ENCODE measurements around the gene CXXC5. TPM values are rescaled to one million over a fixed set of nuclear protein-coding genes. Genes with fewer than 3 reads are reported as not detected.
A peak's percentile ranks its signal among the peaks of the same experiment; 100 is the strongest.

The CXXC5 gene
- total and polyA plus RNA-seq, 3 experiments from 2014 or later = 2.1 to 67.0 (median 3.1) TPM

DNA sequence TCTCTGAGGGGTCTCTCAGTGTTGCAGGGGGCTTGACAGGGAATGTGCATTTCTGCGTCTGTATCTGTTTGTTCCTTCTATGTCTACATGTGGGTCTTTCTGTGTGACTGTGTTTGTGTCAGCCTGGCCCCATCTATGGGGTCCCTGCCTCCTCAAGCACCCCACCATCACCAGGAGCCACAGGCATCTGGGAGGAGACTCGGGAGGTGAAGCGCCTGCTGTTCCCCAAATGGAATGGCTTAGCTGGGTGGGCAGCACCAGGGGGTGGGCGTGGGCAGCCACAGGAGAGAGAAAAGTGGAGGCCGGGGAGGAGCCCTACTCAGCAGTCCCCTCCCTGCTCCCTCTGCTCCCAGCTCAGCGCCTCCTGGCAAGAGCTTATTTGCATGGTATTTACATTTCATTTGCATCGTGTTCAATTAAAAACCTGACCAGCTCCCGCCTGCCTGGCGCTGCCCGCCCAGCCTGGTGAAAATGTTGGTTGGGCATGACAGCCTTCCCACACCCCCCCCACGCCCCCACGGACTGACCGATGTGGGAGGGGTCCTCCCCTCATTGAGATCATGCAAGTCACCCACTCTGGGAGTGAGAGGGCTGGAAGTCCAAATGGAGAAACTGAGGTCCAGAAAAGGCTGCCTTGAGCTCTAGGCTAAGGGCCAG is 50.5 kb downstream of the CXXC5 start:
- Histone ChIP-seq H3K9me3 (ENCODE audit: low read length) (no peaks in the 10 kb centered on the region), H3K4me3 (ENCODE audit: low read length) (no peak overlapping the region), H3K4me1 (ENCODE audit: insufficient read depth, low read length) (peaks cover 18% of the 10 kb centered on the region), H3K27ac (ENCODE audit: low read depth, low read length) (peak overlapping the region; percentile 54), H3K36me3 (ENCODE audit: insufficient read depth, low read length) (no peaks in the 10 kb centered on the region), H3K27me3 (ENCODE audit: insufficient read depth, low read length, poor library complexity, severe bottlenecking) (peaks cover 7% of the 10 kb centered on the region)
- Mint-ChIP-seq H3K9me3 (no peaks in the 10 kb centered on the region), H3K27ac (peak overlapping the region in 6 of 8 donors; percentile 33 to 74 (median 45)), H3K27me3 (peaks cover 16 to 19% of the 10 kb centered on the region in 2 donors), H3K36me3 (no peaks in the 10 kb centered on the region), H3K4me1 (peaks cover 26 to 49% (median 29%) of the 10 kb centered on the region in 3 donors), H3K4me3 (peak overlapping the region in 5 of 7 donors; percentile 20 to 55 (median 48))
- ChIA-PET POLR2A (interaction anchor here (3.6 kb wide), 1 partner anchor 11 kb away, joined by 15 read pairs; no protein-coding TSS in a partner anchor), CTCF (interaction anchor here (1.6 kb wide), 1 partner anchor 64 kb away, joined by 6 read pairs; no protein-coding TSS in a partner anchor)
- peak in 1 of 5 donors; percentile 24 for DNase-seq

DNA sequence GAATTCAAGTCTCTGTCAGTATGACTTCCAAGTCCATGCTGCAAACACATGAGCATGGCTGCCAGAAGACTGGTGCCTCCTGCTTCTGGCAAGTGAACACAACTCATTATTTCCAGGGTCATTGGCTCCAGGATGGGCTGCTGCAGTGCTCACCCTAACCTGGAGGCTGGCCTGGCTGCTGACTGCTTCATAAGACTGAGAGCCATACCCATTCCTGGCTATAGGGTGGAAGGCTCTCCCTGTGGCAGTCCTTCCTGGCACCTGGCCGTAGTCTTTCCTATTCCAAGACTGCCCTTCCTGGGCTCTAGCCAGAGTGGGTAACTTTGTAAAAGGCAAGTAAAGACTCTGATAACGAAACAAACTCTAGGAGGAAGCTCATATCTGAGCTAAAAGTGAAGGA is 51.2 kb downstream of the CXXC5 start:
- H3K36me3 Mint-ChIP-seq = no peaks in the 10 kb centered on the region
- H3K9me3 Mint-ChIP-seq = no peaks in the 10 kb centered on the region
- CTCF ChIA-PET = interaction anchor here (1.4 to 1.7 kb wide), 3 partner anchors 9 to 65 kb away, joined by 3 to 6 read pairs (median 4); no protein-coding TSS in a partner anchor
- H3K4me3 Mint-ChIP-seq = peak overlapping the region in 1 of 7 donors; percentile 14
- peak in 1 of 5 donors; percentile 41 for DNase-seq
- peaks cover 26 to 49% (median 29%) of the 10 kb centered on the region in 3 donors for H3K4me1 Mint-ChIP-seq
- Histone ChIP-seq H3K27me3 (ENCODE audit: insufficient read depth, low read length, poor library complexity, severe bottlenecking) (peaks cover 7% of the 10 kb centered on the region), H3K36me3 (ENCODE audit: insufficient read depth, low read length) (no peaks in the 10 kb centered on the region), H3K27ac (ENCODE audit: low read depth, low read length) (no peak overlapping the region), H3K9me3 (ENCODE audit: low read length) (no peaks in the 10 kb centered on the region), H3K4me1 (ENCODE audit: insufficient read depth, low read length) (peaks cover 18% of the 10 kb centered on the region), H3K4me3 (ENCODE audit: low read length) (no peak overlapping the region)
- POLR2A ChIA-PET = interaction anchor here (3.6 kb wide), 1 partner anchor 10 kb away, joined by 15 read pairs; no protein-coding TSS in a partner anchor
- peaks cover 16 to 19% of the 10 kb centered on the region in 2 donors for H3K27me3 Mint-ChIP-seq
- no peak overlapping the region for H3K27ac Mint-ChIP-seq

DNA sequence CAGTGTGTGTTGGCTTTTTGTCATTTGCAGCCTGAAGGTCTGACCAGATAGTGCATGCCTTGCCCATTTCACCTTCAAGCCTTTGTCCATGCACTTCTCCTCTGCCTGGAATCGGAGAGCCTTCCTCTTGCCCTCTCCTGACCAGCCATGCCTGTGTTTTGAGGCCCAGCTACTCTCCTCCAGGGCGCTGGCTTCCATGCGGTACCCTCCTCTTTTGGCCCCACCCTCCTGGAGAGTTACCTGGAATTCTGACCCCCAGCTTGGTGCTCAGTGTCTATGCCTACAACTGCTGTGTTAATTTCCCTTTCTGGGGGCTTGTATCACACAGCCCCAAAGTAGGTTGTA is 52.5 kb downstream of the CXXC5 start:
- POLR2A ChIA-PET = interaction anchor here (0.6 to 3.6 kb wide), 2 partner anchors 9 to 55 kb away, joined by 3 to 15 read pairs; no protein-coding TSS in a partner anchor
- Mint-ChIP-seq H3K36me3 (no peaks in the 10 kb centered on the region), H3K4me1 (peaks cover 29 to 57% (median 30%) of the 10 kb centered on the region in 3 donors)

DNA sequence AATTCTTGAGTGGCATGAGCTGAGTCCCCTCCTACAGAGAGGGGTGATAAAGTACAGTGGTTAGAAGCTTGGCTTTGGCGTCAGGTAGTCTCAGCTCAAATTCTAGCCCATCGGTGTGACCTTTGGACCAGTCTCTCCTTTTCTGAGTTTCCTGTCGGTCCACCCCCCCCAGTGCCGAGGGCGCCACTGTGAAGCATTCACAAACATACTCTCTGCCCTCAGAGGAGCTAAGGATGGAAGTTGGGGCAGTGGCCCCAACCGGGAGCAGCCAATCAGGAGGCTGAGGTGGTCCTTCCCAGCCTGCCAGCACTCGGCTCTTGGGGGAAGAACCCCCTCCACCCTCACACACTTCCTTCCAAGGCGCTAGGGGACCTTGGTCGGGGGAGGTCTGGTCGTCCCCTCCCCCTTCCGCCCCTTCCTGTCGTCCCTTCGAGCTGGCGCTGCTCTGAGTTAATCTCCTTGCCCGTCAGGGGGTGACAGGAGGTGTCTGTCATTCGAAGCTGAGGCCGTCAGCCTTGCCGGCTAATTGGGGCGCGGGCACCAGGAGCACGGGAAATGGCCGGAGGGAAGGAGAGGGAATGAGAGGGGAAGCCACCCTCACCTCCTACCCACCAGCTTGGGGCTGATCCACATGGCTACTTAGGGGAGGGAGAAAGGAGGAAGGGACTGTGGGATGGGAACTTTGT is 53.0 kb downstream of the CXXC5 start:
- no peak for DNase-seq
- peaks cover 16 to 19% of the 10 kb centered on the region in 2 donors for H3K27me3 Mint-ChIP-seq
- ChIA-PET CTCF (interaction anchor here (1.1 to 1.8 kb wide), 5 partner anchors 8 to 65 kb away, joined by 3 to 5 read pairs (median 4); no protein-coding TSS in a partner anchor), POLR2A (interaction anchor here (0.5 to 3.6 kb wide), 3 partner anchors 8 to 55 kb away, joined by 3 to 15 read pairs (median 4); no protein-coding TSS in a partner anchor)
- peaks cover 7% of the 10 kb centered on the region for H3K27me3 ChIP-seq (ENCODE audit: insufficient read depth, low read length, poor library complexity, severe bottlenecking)
- H3K4me3 ChIP-seq (ENCODE audit: low read length) = no peak overlapping the region
- no peaks in the 10 kb centered on the region for H3K9me3 ChIP-seq (ENCODE audit: low read length)
- H3K36me3 ChIP-seq (ENCODE audit: insufficient read depth, low read length) = no peaks in the 10 kb centered on the region
- H3K4me1 ChIP-seq (ENCODE audit: insufficient read depth, low read length) = peaks cover 18% of the 10 kb centered on the region
- H3K4me3 Mint-ChIP-seq = peak overlapping the region in 3 of 7 donors; percentile 14 to 59 (median 29)
- no peak overlapping the region for H3K27ac ChIP-seq (ENCODE audit: low read depth, low read length)
- H3K9me3 Mint-ChIP-seq = no peaks in the 10 kb centered on the region
- no peaks in the 10 kb centered on the region for H3K36me3 Mint-ChIP-seq
- H3K4me1 Mint-ChIP-seq = peaks cover 27 to 62% (median 29%) of the 10 kb centered on the region in 3 donors
- peak overlapping the region in 4 of 8 donors; percentile 21 to 94 (median 62) for H3K27ac Mint-ChIP-seq

More for the DNA sequence above, 52.5 kb downstream of the CXXC5 start:
- Mint-ChIP-seq H3K4me3 (no peak overlapping the region), H3K27ac (peak overlapping the region in 2 of 8 donors; percentile 80 to 84), H3K9me3 (no peaks in the 10 kb centered on the region), H3K27me3 (peaks cover 16 to 19% of the 10 kb centered on the region in 2 donors)
- no peak for DNase-seq
- Histone ChIP-seq H3K27me3 (ENCODE audit: insufficient read depth, low read length, poor library complexity, severe bottlenecking) (peaks cover 7% of the 10 kb centered on the region), H3K36me3 (ENCODE audit: insufficient read depth, low read length) (no peaks in the 10 kb centered on the region), H3K9me3 (ENCODE audit: low read length) (no peaks in the 10 kb centered on the region), H3K4me1 (ENCODE audit: insufficient read depth, low read length) (peaks cover 18% of the 10 kb centered on the region), H3K4me3 (ENCODE audit: low read length) (no peak overlapping the region), H3K27ac (ENCODE audit: low read depth, low read length) (no peak overlapping the region)
- CTCF ChIA-PET = interaction anchor here (1.1 to 1.7 kb wide), 4 partner anchors 9 to 65 kb away, joined by 3 to 5 read pairs (median 4); no protein-coding TSS in a partner anchor

DNA sequence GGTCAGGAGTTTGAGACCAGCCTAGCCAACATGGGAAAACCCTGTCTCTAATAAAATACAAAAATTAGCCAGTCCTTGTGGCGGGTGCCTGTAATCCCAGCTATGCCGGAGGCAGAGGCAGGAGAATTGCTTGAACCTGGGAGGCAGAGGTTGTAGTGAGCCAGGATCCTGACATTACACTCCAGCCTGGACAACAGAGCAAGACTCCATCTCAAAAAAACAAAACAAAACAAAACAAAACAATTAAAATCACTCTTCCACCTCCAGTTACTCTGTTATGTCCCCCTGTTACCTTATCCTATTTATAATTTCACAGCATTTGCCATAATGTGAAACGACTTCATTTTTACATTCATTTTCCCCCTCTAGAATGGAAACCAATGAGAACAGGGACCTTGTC is 54.4 kb downstream of the CXXC5 start:
- Mint-ChIP-seq H3K4me1 (peaks cover 23 to 55% (median 26%) of the 10 kb centered on the region in 3 donors), H3K27ac (no peak overlapping the region), H3K4me3 (no peak overlapping the region), H3K27me3 (peaks cover 12 to 16% of the 10 kb centered on the region in 2 donors), H3K9me3 (no peaks in the 10 kb centered on the region), H3K36me3 (no peaks in the 10 kb centered on the region)
- peaks cover 16% of the 10 kb centered on the region for H3K4me1 ChIP-seq (ENCODE audit: insufficient read depth, low read length)
- CTCF ChIA-PET = interaction anchor here (1.8 kb wide), 1 partner anchor 32 kb away, joined by 4 read pairs; no protein-coding TSS in a partner anchor
- no peaks in the 10 kb centered on the region for H3K9me3 ChIP-seq (ENCODE audit: low read length)
- POLR2A ChIA-PET = no interaction called here
- peaks cover 6% of the 10 kb centered on the region for H3K27me3 ChIP-seq (ENCODE audit: insufficient read depth, low read length, poor library complexity, severe bottlenecking)
- no peak overlapping the region for H3K27ac ChIP-seq (ENCODE audit: low read depth, low read length)
- DNase-seq = no peak
- H3K36me3 ChIP-seq (ENCODE audit: insufficient read depth, low read length) = no peaks in the 10 kb centered on the region
- no peak overlapping the region for H3K4me3 ChIP-seq (ENCODE audit: low read length)

DNA sequence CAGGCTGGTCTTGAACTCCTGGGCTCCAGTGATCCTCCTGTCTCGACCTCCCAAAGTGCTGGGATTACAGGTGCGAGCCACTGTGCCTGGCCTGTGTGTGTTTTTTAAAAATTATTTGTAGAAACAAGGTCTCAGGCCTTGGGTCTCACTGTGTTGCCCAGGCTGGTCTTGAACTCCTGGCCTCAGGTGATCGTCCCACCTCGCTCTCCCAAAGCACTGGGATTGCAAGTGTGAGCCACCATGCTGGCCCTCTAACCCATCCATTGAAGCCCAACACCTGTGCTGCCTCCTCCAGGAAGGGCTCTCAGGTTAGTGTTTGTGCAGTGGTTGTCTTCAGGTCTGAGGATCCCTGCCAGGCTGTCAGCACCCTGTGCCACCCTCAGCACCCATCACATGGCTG is 56.6 kb downstream of the CXXC5 start:
- no peaks in the 10 kb centered on the region for H3K36me3 Mint-ChIP-seq
- no peak overlapping the region for H3K27ac ChIP-seq (ENCODE audit: low read depth, low read length)
- H3K27me3 ChIP-seq (ENCODE audit: insufficient read depth, low read length, poor library complexity, severe bottlenecking) = no peaks in the 10 kb centered on the region
- no peak overlapping the region for H3K4me3 ChIP-seq (ENCODE audit: low read length)
- H3K4me1 ChIP-seq (ENCODE audit: insufficient read depth, low read length) = peaks cover 23% of the 10 kb centered on the region
- no peak overlapping the region for H3K27ac Mint-ChIP-seq
- DNase-seq = no peak
- H3K36me3 ChIP-seq (ENCODE audit: insufficient read depth, low read length) = no peaks in the 10 kb centered on the region
- peaks cover 22 to 48% (median 31%) of the 10 kb centered on the region in 3 donors for H3K4me1 Mint-ChIP-seq
- ChIA-PET CTCF (no interaction called here), POLR2A (no interaction called here)
- no peaks in the 10 kb centered on the region for H3K9me3 Mint-ChIP-seq
- no peaks in the 10 kb centered on the region for H3K9me3 ChIP-seq (ENCODE audit: low read length)
- no peak overlapping the region for H3K4me3 Mint-ChIP-seq
- peaks cover 3 to 6% of the 10 kb centered on the region in 2 donors for H3K27me3 Mint-ChIP-seq

DNA sequence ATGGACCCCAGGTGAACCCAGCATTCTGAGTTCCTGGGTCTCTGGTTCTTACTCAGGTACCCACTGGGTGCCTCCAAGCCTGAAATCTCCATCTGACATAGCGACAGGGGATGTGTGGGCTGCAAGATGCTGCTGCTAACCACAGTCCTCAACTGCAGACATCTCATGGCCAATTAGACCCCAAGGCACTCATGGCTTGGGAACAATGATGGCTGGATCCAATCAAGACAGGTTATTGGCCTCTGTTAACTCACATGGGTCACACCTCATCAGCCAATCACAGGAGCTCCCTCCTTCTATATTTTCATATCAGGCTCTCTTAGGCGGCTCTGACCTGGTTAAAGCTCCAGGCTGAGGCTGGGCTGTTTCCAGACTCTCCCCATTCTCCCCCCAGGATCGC is 57.0 kb downstream of the CXXC5 start:
- H3K27me3 ChIP-seq (ENCODE audit: insufficient read depth, low read length, poor library complexity, severe bottlenecking) = no peaks in the 10 kb centered on the region
- CTCF ChIA-PET = interaction anchor here (1.0 kb wide), 1 partner anchor 16 kb away, joined by 3 read pairs; no protein-coding TSS in a partner anchor

More for the DNA sequence above, 57.0 kb downstream of the CXXC5 start:
- Histone ChIP-seq H3K36me3 (ENCODE audit: insufficient read depth, low read length) (no peaks in the 10 kb centered on the region), H3K9me3 (ENCODE audit: low read length) (no peaks in the 10 kb centered on the region), H3K27ac (ENCODE audit: low read depth, low read length) (no peak overlapping the region), H3K4me1 (ENCODE audit: insufficient read depth, low read length) (peaks cover 26% of the 10 kb centered on the region), H3K4me3 (ENCODE audit: low read length) (no peak overlapping the region)
- peak overlapping the region in 1 of 7 donors; percentile 13 for H3K4me3 Mint-ChIP-seq
- no peaks in the 10 kb centered on the region for H3K9me3 Mint-ChIP-seq
- peaks cover 3 to 6% of the 10 kb centered on the region in 2 donors for H3K27me3 Mint-ChIP-seq
- peak overlapping the region in 4 of 8 donors; percentile 14 to 46 (median 24) for H3K27ac Mint-ChIP-seq
- no peaks in the 10 kb centered on the region for H3K36me3 Mint-ChIP-seq
- H3K4me1 Mint-ChIP-seq = peaks cover 25 to 50% (median 33%) of the 10 kb centered on the region in 3 donors
- POLR2A ChIA-PET = no interaction called here
- DNase-seq = no peak

Measured in CD8-positive, alpha-beta memory T cell (primary cell).